Stimulated activated CD4-positive, alpha-beta T cell treated with anti-CD3 and anti-CD28 coated beads, Interleukin-4, amount 100 ng/mL, for 24 hours (primary cell): ENCODE measurements around the gene MRPL18.
"Not testable (repeated sequence)": the region's sequence is repeated elsewhere in the genome, so short reads cannot be mapped to it uniquely, and the experiment has no call there.

Experiments
- DNase-seq: peaks from one replicate; pipeline ENCODE4 v3.0.0-alpha.2; 2020

MRPL18 gene

DNA sequence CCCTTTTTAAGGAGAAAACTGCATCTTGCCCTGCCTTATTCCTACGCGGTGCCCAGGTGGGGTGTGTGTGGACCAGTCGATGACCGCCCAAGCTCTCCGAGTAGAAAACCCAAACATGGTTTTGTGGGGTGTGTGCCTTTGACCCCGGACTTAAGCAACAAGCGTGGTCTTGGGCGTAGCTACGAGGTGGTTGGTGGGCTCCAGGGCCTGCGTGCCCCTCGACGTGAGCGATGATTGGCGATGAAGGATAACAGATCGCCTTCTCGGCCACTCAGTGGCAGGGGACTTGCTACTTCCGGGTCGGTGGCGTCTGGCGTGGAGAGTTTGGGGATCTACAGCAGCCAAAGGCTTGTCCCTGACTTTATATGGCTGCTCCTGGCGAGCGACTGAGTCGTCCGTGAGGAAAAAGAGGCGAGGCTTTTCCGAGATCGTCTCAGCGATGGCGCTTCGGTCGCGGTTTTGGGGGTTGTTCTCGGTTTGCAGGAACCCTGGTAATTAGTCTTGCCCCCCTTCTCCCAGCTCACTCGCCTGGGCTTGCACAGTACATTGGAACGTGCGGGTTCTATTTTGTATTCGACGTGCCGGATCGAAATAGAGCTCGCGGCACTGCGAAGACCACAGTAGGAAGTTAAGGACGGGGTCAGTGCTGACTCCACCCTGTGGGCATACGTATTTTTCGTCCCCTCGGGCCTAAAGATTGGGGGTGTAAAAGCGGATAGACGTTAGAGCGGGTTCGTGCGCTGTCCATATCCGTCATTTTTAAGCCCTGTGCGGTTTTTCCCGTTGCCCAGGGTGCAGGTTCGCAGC is at the start of gene MRPL18:
TSS of gene MRPL18 (plus strand) at position 319 of the 807 bp plus-strand sequence. CDS start at position 440, 121 bp downstream.
- DNase-seq, result peak; percentile 92

DNA sequence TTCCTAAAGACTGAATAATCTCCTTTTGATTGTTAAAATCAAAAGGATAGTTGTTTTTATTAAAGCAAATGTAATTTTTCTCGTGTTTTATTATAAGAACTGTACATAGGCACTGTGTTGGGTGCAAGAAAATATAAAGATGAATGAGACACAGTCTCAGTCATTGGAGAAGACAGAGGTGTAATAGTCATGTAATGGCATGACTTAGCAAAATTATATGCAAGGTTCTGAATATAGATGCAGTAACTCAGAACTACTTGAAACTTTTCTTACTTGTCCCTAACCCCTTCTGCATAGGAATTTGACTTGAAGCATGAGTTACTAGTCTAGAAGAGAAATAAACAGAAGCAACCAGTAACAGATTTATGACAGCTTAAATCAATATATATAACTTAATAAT is 48.1 kb upstream of the MRPL18 start:
- no peak for DNase-seq

DNA sequence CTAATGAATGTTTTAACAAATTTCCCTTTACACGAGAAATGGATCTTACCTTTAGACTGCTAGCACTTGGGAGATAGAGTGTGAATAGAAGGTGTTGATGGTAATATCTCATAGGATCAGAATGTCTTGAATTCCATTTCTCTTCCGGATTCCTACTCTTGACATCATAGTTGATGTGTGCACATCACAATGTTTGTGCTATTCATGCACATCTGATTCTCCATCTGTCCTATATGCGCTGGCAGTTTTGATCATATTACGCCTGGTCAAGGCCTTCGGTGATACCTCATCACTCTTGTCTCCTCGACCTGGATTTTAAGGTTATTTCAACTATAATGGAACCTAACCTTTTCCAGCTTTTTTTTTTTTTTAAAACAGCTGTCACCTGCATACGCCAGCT is 45.2 kb upstream of the MRPL18 start:
- DNase-seq, result no peak

DNA sequence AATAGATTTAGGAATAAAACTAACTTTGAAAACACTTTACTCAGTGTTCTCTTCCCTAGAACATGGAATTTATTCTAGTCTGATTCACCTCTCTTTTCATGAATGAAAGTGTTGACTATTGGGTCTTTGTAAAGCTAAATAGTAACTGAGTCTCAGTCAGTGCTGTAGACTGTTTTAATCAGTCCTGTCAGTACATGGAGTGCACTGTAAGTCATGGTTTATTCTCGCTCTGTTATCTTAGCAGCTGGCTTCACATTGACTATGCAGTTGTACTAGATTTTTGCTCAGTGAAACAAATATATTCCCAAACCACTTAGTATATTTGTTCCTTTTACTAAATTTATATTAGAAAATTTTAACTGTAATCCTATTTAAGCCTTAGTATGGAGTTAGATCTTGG is 43.5 kb upstream of the MRPL18 start:
- no peak for DNase-seq

DNA sequence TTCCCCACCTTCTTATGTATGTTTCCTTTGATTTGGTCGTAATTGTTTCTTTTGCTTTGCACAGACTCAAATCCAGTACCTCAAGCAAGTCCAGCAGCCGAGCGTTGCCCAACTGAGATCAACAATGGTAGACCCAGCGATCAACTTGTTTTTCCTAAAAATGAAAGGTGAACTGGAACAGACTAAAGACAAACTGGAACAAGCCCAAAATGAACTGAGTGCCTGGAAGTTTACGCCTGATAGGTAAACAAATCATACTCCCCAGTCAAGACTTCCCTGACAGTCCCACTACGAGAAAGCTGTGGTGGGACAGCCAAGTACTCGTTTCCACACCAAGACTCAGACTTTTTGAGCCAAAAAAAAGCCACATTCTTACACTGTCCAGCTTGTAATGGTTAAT is 42.1 kb upstream of the MRPL18 start:
- not testable (repeated sequence) for DNase-seq

DNA sequence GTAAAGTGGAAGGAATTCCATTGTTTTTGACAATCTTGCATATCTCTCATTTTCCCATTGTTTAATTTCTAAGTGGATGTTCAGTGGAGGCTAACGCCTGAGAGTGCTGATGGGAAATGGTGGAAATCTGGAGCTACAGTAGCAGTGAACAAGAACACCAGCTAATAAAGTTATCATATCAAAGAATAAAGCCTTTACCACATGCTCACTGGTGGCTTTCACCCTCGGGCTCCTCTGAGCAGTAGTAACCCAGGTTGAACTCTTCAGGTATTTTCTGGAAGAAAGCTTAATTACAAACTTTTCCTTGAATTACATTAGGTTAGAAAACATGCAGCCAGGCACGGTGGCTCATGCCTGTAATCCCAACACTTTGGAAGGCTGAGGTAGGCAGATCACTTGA is 38.8 kb upstream of the MRPL18 start:
- DNase-seq, result no peak

DNA sequence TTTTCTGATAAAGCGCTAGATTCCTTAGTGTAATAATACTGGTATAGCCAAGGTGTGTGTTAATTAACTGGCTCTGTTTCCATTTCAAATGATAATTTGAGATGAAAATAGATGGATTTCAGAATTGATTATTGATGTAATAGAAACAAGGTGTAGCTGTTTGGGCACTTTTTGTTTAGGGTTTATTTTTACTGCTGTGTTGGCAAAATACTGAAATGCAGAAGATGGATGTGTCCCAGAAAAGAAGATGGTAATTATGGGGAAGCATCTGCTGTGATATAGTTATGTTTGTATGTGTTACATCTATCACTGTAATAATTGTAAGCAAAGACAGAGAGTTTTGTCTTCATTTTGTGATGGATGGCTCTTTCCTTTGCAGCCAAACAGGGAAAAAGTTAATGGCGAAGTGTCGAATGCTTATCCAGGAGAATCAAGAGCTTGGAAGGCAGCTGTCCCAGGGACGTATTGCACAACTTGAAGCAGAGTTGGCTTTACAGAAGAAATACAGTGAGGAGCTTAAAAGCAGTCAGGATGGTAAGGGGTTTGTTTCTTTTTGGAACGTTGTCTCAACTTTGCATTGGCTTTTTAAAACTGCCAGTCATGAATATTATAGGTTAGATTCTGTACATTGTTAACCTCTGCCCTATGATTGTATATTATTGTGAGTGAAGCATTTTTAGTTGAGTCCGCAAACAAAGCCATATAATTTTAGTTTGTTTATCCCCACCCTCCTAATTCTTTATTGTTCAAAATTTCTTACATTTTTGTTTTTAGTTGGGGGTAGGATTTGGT is 37.0 kb upstream of the MRPL18 start:
- DNase-seq, result no peak

DNA sequence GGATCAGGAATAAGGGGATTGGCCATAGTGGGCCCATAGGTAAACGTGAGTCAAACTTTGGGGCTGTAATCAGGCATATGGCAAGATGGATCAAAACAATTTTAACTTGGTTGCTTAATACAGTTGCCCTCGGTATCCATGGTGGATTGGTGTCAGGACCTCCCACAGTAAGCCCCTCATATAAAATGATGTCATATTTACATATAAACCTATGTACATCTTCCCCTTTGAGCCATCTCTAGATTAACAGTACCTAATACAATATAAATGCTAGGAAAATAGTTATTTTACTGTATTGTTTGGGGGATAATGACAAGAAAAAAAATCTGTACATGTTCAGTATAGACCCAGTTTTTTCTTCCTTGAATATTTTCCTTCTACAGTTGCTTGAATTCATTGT is 35.9 kb upstream of the MRPL18 start:
- no peak for DNase-seq

DNA sequence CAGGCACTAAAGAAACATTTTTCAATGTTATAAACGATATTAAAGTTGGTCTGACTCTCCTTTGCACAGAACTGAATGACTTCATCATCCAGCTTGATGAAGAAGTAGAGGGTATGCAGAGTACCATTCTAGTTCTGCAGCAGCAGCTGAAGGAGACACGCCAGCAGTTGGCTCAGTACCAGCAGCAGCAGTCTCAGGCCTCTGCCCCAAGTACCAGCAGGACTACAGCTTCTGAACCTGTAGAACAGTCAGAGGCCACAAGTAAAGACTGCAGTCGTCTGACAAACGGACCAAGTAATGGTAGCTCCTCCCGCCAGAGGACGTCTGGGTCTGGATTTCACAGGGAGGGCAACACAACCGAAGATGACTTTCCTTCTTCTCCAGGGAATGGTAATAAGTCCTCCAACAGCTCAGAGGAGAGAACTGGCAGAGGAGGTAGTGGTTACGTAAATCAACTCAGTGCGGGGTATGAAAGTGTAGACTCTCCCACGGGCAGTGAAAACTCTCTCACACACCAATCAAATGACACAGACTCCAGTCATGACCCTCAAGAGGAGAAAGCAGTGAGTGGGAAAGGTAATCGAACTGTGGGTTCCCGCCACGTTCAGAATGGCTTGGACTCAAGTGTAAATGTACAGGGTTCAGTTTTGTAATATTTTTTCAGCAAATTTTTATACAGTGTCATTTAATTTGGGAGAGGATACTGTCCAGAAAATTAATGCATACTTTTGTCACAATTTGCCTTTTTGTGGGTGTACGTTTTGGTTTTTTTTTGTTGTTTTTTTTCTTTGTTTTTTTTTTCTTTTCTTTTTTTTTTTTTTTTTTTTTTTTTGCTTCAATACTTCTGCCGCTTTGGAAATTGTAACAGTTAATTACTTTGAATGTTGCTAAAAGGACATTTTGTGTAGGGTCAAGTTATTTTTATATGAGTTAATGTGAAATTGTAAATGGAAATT is 35.0 kb upstream of the MRPL18 start:
- DNase-seq, result no peak

DNA sequence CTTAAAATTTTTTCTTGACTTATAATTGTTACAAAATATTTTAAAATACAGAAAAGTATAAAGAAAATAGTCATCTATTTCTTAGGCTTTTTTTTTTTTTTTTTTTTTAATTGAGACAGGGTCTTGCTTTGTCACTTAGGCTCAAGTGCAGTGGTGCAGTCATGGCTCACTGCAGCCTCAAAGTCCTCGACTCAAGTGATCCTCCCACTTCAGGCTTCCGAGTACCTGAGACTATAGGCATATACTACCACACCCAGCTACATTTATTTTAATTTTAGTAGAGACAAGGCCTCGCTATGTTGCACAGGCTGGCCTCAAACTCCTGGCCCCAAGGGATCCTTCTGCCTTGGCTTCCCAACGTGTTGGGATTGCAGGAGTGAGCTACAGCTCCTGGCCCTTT is 33.8 kb upstream of the MRPL18 start:
- no peak for DNase-seq

DNA sequence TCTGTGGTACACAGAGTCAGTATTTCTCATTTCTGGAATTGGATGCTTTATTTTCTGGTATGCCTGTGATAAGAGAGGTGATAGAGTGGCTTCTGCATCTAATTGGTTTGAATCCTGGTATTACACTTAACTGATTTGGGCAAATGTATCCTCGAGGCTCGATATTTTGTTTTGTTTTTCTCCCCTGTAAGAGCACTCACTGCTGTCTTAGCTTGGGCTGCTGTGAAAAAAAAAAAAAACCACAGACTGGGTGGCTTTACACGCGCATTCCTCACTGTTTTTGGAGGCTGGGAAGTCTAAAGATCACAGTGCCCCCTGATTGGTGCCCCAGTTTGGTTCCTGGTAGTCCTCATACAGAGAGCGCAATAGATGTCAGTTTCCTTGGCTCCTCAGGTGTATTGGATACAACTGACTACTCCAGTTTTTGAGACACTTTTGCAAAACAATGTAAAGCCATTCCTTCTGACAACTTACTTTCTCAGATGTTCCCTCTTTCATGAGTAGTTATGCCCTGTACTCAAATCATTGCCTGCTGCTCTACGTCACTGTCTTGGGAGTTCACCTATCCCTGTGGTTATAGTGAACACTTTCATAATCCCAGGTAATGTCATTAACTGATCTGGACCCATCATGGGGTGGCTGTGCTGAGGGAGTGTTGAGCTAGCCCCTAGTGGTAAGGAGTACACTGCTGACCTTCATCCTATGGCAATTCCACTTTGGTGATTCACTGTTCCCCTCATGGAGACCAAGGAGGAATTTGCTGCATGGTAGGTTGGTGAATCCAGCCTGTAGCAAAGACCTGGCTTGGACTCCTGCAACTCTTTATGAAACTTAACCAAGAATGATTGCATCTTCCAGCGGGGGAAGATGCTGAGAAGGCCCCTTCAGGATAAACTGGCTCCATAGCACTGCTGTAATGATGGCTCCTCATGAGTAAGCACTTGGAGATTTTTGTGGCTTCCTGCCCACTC is 32.0 kb upstream of the MRPL18 start:
- DNase-seq, result no peak

DNA sequence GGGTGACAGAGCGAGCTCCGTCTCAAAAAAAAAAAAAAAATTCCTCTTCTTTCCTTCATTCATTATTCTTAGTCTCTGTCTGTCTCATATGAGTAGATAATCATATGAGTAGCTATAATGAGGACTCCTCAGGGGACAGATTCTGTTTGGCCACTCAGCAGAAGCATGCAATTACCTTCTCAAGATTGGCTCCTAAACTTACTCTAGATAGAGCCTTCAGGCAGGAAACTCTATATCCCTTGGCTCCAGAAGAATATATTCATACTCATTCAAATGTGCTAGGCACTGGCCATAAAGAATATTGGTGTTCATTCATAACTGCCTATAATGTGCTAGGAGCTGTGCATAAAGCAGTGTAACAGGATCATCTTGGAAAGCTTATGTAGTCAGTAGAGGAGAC is 30.6 kb upstream of the MRPL18 start:
- DNase-seq, result no peak

DNA sequence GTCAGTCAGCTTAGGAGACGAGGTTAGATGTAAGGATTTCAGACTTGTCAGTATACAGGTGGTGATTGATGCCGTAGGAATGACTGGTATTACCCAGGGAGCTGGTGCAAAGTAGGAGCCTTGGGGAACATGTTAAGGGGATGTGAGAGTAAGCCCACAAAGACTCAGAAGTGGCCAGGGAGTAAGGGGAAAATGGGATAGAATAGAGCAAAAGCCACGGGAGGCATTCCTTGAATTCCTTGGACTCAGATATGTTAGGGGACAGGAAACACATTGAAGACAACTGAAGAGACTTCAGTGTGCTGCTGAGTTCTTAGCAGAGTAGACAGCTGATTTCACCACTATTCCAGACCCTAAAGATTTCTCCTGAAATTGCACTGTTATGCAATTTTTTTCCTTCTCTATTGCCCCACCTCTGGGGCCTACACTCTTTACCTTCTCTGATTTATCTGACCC is 29.6 kb upstream of the MRPL18 start:
- DNase-seq, result no peak

DNA sequence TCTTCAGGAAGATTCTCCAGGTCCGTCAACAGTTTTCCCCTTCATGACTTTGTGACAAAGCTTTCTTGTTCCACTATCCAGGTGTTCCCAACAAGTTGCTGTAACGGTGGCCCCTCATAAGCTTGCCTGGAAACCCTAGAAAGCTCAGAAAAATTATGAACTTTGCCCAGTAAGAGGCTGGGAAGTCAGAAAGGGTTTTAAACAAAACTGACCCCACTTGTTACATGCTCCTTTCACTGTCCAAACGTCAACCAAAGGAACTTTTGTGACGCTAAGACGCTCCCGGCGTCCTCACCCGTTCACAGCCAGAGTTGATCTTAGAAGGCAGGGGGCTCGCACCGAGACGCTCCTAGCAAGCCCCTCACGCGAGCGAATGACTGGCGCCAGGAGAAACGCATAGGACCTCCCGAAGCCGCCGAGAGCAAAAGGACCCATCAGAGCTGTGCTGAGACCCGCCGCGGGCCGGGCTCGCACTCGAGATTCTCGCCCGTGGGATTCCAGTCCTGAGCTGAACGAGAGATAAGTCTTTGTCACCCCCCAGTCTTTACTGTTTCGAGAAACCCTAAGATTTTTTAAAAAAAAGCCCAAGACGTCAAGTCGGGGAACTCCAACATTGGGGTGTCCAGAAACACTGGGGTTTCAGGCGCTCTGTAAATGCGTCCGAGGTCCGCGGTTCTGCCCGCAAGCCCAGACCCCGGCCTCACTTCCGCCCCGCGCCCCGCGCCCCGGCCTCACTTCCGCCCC is 29.0 kb upstream of the MRPL18 start:
- peak; percentile 24 for DNase-seq

DNA sequence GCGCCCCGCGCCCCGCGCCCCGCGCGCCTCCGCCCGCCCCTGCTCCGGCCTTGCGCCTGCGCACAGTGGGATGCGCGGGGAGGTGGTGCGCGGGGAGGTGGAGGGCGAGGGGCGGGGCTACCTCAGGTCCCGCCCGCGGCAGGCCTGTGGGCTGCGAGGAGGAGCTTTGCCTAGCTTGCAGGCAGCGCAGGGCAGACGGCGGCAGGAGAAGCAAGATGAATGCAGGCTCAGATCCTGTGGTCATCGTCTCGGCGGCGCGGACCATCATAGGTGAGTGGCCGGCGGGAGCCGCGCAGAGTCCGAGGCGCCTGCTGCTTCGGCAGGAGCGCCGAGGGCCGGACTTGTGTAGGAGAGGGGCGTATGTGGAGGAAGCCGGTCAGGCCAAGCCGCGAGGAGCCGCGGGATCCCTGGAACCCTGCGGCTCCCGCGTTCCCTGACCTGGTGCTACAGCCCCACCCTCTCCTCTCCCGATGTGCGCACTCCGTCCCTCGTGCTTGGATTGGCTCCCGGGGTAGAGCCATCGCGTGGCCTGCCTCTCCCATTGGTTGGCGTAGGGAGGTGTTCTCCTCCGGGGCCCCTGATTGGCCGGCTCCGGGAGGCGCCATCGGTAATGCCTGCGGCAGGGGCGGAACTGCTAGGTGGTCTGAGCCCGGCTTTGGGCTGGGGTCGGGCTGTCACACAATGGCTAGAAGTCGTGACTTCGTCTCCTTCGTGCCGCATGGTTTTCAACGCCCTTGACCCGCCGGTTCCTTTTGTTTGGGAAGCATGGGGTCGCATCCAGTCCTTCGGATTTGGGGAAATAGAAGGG is 28.2 kb upstream of the MRPL18 start, which contains the start of gene ACAT2:
TSS of gene ACAT2 (plus strand) at position 173 of the 808 bp plus-strand sequence. CDS start at position 216, 43 bp downstream.
- DNase-seq, result peak; percentile 95

DNA sequence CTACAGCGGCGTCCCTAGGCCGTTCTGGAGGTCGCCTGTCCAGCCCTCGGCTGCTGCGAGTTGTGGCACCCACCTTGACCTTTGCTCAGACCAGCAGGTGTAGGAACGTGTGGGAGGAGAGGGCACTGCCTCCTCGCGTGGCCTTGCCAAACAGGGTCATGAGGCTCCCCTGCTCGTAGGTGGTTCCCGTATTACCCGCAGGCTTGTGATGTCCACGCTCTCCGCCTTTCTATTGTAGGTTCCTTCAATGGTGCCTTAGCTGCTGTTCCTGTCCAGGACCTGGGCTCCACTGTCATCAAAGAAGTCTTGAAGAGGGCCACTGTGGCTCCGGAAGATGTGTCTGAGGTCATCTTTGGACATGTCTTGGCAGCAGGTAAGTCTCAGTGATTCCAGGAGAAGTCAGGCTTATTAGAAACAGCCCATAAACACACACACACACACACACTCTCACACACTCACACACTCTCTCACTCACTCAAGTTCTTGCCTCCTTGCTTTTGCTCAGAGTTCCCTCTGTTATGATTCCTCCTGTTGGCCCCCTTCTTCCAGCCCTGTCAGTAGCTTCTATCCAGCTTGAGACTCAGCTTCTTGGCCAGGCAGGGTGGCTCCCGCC is 27.5 kb upstream of the MRPL18 start:
- peak; percentile 24 for DNase-seq

DNA sequence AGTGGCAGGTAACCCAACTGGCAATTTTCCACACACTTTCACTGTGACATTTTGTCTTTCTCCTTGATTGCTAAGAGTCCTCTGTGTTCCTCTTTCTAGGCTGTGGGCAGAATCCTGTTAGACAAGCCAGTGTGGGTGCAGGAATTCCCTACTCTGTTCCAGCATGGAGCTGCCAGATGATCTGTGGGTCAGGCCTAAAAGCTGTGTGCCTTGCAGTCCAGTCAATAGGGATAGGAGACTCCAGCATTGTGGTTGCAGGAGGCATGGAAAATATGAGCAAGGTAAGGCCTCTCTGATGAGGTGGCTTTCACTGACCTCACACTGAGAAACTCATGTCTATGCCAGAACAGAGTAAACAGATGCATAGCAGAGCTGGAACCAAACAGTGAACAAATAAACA is 23.4 kb upstream of the MRPL18 start:
- no peak for DNase-seq

DNA sequence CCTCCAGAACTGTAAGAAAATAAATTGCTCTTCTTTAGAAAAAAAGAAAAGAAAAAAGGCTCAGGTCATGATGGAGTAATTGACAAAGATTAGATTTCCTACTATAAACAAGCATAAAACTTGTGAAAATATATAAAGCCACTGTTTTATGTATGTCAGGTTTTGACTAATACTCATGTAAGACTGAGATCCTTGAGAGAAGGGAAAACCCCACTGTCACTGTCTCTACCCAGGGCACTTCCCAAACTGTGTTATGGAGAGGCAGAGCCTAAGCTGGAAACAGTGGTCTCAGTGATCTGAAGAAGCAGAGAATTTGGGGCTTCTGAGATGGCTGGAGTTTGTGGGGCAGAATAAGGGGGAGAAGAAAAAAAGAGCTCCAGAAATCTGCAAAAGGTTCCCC is 20.8 kb upstream of the MRPL18 start:
- no peak for DNase-seq

DNA sequence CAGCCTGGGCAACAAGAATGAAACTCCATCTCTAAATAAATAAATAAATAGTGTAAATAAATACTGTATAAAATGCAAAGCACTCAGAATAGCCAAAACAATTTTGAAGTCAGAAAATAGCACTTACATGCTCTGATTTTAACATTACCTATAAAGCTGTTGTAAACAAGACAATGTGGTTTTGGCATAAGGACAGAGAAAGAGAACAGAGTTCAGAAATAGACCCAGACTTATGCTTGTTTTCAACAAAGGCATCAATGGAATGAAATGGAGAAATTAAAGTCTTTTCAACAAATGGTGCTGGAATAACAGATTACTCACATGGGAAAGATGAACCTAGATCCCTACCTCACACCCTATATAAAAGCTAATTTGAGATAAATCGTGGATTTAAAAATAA is 18.1 kb upstream of the MRPL18 start:
- DNase-seq, result no peak
